Stimulated activated CD4-positive, alpha-beta T cell treated with anti-CD3 and anti-CD28 coated beads, TNF-alpha, amount 100 ng/mL, for 1 hour (primary cell): ENCODE data around the gene FLNA.

ENCODE experiments used
- DNase-seq, 3 donors: peaks; one replicate each; pipeline ENCODE4 v3.0.0-alpha.2; 2020; ENCODE audit warnings: low read depth in 3 of 3, low spot score in 1 of 3

The FLNA gene

DNA sequence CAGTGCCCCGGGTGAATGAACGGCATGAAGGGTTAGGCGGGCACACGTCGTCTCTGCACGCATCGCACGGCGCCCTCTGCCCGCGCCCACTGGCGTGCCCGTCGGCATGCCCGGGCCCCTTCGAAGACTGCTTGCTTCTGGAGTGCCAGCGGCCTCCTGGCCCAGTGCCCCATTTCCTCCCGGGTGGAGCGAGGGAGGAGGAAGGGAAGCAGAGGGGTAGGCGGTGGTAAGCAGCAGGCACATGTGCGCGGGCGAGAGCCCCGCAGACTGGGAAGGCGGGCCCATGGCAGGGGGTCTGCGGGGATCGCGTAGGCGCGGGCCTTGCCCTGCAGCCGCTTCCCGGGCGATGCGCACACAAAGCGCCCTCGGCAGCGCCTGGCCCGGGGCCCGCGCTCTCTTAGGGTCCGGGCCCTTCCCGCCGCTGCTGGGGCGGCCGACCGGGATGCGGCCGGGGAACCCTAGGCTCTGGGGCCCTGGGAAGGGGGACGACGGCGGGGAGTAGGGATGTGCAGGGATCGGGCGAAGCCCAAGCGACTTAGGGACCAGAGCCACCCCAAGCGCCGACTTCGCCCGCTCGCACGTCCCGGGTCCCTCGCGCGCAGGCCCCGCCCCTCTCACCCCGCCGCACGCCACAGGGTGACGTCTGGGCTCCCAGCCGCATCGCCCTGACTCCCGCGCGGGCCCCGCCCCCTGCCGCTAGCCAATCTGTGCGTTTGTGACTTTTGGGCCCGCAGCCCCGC, 3.8 kb upstream of the FLNA start:
- no peak for DNase-seq

DNA sequence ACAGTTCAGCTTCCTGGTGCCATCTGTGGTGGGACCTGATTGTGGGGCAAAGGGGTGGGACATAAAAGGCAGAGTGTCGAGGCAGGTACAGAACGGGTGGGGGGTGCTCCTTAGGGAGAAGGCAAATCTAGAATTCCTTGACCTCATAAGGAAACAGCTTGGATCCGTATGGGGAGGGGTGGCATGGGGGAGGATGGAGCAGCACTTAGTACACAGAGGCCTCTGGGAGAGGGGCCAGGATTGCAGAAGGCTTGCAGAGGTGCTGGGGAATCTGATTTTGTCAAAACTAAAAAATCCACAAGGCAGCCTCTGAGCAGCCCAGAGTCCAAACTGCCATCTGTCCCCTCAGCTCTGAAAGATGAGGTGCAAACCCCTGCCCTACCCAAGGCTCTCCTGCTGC, 2.3 kb upstream of the FLNA start:
- DNase-seq, result no peak

DNA sequence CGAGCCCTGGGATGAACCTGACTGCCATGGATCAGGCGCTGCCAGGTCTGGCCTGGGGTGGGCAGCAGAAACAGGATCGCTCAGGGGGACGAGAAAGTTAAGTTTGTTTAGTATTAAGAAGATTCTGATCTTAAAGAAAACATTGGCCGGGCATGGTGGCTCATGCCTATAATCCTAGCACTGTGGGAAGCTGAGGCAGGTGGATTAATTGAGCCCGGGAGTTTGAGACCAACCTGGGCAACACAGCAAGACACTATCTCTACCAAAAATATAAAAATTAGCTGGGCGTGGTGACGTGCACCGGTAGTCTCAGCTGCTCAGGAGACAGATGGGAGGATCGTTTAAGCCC, 696 bp upstream of the FLNA start:
- no peak for DNase-seq

DNA sequence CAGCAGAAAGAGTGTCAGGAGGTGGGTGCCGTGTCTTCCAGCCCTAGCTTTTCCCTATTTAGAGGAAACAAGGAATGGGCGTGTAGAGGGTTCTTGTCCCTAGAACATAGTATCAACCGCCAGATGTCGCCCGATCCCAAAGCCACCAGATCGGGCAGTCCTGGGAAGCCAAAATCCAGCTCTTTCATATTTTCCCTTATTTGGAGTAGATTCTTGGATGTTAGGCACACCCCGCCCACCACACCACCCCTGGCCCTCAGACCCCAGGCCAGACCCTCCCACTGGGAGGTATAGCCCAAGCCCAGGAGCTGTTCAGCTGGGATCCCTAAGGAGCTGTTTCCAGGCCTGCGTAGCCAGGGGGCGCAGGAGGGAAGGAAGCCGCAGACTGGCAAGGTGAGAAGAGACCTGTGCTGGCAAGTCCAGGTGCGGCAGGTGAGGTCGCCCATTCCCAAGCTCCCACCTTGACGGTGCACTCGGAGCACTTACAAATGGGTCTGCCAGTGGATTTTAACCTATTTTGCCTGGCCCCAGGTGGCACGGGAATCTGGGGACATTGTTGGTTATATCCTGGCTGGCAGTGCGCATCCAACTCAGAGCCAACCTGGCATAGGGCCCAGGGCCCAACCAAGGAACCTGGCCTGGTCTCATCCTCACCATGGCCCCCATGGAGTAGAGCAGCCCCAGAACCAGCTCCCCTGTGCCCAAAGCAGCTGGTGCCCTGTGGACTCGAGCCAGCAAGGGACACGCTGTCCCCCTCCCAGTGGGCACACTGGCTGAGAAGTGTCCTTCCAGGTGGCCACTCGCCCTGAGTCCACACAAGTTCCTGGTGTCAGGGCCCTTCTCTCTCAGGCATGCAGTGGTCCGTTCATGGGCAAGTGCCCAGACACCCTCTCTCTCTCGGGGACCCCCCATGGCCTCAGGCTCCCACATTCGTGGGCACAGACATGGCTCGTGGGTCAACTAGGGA, 811 bp downstream of the FLNA start:
- DNase-seq, result no peak

DNA sequence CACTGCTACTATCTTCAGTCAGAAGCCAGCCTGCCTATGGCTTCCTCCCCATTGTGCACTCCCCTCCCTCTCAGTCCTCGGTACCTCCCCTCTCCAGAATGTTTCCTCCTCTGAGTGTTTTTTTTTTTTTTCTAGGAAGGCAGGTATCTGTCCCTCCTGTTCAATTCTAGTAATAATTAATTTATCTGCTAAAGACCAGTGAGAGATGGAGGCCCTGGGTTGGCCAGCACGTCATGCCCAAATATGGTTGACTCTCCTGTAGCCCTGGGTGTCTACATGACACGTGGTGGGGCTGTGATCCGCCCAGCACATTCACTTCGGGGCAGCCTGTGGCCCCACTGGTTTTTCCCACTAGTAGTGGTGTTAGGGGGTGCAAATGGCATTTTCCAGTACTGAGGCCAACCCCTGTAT, 1.8 kb downstream of the FLNA start:
- DNase-seq, result no peak

DNA sequence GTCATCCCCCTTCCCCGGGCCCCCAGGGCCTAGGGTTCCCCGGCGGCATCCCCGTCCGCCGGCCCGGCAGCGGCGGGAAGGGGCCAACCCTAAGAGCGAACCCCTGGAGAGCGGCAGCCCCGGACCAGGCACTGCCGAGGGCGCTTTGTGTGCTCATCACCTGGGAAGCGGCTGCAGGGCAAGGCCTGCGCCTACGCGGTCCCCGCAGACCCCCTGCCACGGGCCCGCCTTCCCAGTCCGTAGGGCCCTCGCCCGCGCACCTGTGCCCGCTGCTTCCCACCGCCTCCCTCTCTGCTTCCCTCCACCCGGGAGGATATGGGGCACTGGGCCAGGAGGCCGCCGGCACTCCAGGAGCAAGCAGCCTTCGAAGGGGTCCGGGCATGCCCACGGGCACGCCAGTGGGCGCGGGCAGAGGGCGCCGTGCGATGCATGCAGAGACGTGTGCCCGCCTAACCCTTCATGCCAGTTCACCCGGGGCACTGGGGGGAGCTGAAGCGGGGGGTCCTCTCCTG, 2.6 kb downstream of the FLNA start:
- DNase-seq, result no peak

DNA sequence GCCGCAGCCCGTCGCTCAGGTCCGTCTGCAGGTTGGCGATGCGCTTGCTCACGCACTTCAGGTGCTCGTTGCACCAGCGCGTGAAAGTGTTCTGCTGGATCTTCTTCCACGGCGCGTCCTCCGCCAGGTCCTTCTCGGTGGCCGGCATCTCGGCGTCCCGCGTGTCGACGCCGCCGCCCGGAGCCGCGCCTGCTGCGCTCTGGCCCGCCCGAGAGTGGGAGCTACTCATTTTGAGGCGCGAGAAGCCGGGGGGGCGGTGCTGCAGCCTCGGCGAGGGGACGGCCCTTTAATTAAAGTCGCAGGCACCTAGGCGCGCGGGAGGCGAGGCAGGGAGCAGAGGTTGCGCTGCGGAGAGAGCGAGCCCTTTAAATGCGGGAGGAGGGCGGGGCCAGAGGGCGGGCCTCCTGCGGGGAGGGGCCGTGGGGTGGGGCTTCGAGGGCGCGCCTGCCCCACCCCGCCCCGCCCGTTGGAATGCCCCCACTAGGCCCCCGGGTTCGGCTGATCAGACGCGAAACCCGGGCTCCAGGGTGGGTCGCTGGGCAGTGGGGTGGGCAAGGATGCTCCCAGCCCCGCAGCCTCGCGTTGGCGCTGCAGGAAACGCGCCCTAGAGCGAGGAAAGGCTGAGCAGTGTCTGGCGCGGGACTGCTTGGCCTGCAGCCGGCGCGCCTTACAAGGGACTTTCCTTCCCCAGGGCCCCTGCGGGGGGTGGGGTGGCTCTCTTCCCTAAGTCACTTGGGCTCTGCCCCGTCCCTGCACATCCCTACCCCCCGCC, 3.2 kb downstream of the FLNA start:
- peak; percentile 82 to 86 (median 86) for DNase-seq

DNA sequence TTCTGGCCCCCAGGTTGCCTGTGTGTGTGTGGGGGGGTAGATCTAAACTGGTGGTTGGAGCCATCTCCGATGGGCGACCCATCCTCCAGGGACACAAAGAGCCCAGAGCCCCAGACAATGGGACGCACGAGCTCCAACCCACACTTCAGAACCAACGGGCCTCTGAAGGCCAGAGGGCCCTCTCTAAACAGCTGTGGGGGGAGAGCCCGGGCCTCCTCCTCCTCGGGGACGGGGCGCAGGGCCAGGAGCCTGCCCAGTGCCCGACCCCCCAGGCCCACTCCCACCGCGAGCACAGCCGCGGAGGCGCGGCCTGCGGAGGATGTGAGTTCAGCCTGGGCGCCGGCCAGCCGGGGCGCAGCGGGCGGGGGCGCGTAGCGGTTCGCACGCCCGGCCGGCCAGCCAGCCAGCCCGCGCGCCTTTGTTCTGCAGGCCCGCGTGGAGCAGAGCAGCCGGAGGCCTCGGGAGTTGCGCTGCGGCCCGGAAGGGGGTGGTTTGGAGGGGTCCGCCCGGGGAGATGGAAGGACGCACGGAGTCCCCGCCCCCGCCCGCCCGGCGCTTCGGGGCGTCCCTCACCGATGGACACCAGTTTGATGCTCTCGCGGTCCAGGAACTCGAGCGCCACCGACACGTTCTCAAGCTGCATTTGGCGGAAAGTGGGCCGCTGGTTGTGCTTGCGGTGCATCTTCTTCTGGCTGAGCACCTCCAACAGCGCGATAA, 4.0 kb downstream of the FLNA start:
- DNase-seq, result no peak

DNA sequence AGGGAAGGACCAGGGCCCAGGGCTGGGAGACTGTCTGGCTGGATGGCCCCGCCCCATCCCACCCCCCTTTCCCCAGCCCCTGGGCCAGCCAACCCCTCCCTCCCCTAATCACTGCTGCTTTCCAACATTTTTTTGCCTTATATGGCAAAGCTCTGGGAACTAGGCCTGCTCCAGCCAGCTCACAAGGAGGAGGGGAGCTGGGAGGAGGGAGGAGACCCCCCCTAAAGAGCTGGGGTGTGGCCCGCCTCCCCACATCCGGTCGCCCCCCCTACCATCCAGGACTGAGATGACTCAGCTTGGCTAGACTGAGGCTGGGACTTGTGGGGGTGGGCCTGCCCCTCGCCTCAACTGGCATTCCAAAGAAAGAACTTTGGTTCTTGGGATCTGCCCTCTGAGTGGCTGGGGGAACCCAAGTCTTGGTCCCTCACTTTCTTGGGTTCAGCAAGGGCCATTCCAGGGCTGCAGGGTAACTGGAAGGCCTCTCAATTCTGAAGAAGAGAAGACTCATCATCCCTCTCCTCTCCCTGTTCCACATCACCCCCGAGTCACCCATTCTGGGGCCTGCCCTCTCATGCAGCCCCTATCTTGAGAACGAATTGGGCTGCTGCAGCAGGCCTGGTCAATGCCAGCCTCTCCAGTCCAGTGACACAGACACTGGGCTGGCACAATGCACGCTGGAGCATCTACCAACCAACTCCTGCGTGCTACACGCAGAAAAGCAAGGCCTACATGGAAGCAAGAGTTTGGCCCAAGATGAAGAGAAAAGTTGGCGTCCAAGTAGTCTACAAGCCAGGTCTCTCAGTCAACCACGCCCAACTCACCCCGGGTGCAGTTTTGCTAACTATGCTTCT, 4.8 kb downstream of the FLNA start:
- peak; percentile 40 to 64 (median 51) for DNase-seq

DNA sequence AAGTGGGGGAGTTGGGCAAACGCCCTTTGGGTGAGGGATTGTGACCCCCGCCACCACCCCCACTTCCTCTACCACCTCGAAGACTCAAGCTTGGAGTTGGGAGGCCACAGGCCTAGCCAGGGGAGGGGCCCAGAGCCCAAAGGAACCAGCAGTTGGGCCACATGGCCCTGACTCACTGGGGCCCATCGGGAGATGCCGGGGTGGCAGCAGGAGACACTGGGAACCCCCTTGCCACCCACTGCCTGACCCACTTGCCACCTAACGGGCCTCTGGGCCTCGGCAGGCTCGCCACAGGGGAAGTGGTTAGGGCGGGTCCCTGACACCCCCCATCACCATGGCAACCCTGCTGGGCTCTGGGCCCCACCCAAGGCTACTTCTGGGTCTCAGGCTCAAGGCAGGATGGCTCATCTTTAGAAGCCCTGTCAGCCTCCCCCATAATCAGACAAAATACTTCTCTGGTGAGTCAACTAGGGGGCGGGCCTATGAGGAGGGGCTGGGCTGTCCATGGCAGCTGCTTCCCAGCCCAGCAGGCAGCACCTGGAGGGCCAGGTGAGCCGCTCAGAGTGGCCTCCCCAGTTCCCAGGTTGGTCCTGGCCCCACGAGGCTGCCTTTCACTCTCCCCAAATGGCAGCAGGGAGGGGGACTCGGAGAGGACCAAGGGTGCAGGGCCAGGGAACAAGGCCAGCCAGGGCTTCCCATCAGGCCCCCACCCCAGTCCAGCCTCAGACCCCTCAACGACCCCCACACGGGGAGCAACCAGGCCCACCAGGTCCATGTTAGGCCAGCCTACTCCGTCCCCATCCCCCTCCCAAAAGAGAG, 5.6 kb downstream of the FLNA start:
- DNase-seq, result peak; percentile 72 to 87 (median 82)

DNA sequence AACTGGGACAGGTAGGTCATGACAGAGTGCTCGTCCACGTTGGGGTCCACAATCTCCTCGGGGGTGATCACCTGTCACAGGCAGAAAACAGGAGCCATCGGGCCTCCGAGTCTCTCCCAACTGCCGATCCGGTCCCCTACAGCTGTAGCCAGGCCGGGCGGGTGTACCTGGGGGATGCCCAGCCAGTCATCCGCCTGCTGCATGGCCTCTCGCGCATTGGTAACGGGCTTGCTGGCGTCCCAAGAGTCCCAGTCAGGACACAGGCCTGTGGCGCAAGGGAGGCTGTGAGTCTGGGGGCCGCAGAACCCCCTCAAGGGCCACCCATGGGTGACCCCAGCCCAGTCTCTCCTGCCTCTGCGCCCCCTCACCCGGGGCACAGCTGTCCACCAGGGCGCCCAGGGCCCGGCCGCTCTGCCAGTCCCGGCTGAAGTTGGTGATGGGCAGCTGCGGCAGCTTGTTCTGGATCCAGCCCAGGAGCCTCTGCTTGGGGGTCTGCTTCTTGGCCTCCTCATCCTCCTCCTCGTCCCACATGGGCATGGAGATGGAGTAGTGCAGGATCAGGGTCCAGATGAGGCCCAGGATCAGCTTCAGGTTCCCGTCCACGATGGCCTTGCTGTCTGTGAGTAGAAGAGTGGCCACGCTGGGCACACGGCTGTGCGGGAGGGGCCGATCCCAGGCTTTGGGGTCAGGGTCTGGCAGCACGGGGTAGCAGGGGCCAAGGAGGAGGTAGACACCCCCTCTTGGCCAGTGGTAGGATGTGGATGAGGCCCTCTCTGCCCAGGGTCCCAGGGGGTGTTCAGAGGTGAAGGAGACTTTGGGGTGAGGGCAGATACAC, 6.7 kb downstream of the FLNA start:
- DNase-seq, result no peak

DNA sequence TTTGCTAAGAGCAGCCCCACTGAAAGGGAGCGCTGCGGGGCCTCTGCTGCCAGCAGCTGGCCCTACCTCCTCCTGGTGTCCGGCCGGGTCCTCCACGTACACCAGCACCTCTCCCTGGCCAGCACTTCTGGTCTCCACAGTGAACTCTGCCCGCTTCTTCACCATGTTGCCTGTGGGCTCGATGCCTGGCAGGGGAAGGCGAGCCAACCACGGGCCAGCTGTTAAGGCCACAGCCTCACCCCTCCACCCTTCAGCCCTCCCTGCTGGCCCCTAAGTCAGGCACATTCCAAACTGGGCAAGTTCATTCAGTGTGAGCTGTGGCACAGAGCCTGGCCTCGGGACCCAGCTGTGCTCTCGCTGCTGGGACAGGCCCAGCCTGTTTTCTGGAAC, 7.8 kb downstream of the FLNA start:
- DNase-seq, result no peak

DNA sequence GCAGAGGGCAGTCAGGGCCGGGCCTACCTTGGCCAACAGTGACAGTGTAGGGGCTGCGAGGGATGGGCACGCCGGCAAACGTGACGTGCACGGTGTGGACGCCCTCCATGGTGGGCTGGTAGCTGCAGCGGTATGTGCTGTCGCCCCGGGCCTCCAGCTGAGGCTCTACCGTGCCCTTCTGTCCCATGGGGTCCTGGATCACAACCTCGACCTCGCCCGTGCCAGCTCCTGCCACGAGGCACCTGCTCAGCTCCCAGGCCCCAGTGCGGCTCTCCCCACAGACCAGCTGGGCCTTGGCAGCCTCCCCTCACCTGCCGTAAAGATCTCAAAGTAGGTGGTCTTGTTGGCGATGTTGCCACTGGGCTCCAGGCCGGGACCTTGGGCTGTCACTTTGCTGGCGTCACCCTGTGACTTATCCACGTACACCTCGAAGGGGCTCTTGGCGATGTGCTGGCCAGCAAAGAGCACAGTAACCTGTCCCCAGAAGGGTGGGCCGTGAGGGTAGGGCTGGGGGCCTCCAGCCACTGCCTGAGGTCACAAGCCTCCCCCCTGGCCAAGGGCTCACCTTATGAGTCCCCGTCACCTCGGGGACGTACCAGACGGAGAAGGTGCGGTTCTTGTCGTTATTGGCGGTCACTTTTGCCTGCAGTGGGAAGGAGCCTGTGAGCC, 8.3 kb downstream of the FLNA start:
- DNase-seq, result no peak

DNA sequence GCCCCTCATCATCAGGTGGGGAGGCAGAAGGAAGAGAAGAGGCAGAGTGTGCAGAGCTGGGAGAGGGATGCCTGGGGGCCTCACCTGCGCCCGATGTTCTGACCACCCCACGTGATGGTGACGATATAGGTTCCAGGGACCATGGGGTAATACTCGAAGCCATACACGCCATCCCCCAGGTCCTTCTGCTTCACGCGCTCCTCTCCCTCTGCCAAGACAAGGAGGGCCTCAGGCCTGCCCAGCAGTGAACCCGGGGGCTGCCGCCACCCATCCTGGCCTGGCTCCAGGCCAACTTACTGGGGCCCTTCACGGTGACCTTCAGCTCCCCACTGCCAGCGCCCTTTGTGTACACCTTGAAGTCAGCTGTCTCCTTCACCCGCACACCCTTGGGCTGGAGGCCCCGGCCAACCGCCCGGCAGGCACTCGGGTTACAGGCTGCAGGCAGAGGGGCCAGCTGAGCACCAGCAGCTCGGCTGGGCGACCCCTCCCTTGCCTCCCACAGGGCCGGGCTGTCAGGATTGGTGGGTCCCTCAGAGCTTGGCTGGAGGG, 9.3 kb downstream of the FLNA start:
- DNase-seq, result no peak

DNA sequence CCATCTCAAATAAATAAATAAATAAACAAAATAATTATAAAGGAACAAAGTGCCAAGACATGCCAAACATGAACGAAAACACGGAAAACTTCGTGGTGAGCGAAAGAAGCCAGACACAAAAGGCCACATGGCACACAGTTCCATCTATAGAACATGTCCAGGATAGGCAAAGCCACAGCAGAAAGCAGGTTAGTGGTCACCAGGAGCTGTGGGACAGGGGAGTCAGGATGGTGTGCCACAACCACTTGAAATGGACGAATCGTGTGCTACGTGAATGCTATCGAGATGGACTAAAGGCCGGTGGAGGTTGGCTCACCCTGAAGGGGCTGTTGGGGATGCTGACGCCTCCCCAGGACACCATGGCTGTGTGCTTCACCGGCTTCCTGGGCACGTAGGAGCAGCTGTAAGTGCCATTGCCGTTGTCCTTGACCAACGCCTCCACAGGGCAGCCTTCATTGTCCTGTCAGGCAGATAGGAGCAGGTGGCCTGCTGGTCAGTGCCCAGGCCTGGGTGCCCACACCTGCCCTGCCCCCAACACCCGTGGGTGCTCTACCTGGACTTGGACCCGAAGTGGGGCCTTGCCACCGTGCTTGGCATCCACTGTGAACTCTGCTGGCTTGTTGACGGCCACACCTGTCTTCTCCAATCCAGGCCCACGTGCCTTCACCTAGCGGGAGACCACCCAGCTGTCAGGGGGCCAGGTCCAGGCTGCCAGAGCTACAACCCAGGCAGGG, 10.6 kb downstream of the FLNA start:
- DNase-seq, result no peak

DNA sequence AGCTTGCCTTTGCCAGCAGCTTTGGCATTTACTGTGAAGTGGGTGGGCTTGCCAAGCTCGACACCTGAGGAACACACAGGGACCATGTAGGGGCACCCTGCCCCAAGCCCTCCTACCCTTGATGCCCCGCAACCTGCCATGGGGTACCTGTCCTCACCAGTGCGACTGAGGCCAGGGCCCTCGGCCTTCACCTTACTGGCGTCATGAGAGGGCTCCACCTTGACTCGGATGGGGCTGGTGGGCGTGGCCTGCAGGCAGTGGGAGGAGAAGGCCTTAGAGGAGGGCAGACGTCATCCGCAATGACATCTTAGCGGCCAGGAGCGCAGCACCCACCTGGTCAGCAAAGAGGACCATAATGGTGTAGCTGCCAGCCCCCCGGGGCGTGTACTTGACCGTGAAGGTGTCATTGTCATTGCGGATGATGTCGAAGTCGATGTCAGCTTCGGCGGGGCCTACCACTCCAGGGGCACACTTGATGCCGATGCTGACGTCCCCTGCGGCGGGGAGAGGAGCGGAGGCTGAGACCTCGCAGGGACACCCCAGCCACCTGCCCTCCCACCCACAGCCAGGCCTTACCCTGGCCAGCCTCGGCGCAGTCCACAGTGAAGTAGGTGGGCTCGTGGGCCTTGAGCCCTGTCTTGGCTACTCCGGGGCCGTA, 12.2 kb downstream of the FLNA start:
- DNase-seq, result no peak
